NT2/D1 (cell line): ENCODE measurements around the gene FER.

Experiments
- SUZ12 ChIP-seq: IDR thresholded peaks from 2 replicates; pipeline ENCODE4 v1.6.1; 2011; ENCODE audit not compliant: insufficient read length, insufficient read depth; ENCODE audit errors: extremely low read depth
- YY1 ChIP-seq: IDR thresholded peaks from 2 replicates; pipeline ENCODE4 v1.6.1; 2011; ENCODE audit not compliant: insufficient read length, insufficient read depth
- ZNF274 ChIP-seq: IDR thresholded peaks from 2 replicates; pipeline ENCODE4 v1.6.1; 2011; ENCODE audit warnings: mild to moderate bottlenecking, low read depth, low read length

DNA sequence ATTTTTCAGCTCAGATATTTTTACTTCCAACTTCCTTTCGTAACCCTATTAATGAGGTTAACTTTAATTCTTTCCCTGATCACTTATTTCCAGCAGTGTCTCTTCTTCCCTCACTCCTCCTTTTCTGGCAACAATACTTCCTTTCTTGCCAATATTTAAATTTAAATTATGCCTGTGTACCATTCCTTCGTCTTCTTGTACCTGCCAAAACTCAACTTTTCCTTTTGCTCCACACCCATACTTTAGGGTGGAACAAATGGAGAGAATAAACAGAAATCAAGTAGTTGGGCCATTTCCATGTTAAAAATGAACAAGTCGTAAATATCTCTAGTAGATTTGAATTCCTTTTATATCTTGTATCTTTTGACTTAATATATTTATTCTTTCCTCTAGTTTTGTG lies 66.0 kb downstream of the FER start:
- no peak for TF ChIP-seq ZNF274
- TF ChIP-seq YY1: no peak
- no peak for TF ChIP-seq SUZ12
